ENCODE data around the gene VSIG10. TPM values are rescaled to one million over a fixed set of nuclear protein-coding genes. Genes with fewer than 3 reads are reported as not detected.
A peak's percentile ranks its signal among the peaks of the same experiment; 100 is the strongest.

VSIG10 gene
- total RNA-seq, 2 experiments from 2014 or later, result 9.2 to 9.8 TPM

- Histone ChIP-seq H3K79me2 (ENCODE audit: insufficient read depth, low read depth, low read length) (peaks cover 22% of the 10 kb centered on the region), H2AFZ (ENCODE audit: low read length) (peak within 1 kb of the TSS; percentile 60; the same call in 1 of the 2 replicates), H3K9me2 (ENCODE audit: insufficient read depth, low read length) (no peaks in the 10 kb centered on the region), H3K4me3 (ENCODE audit: low read depth, low read length, poor library complexity, severe bottlenecking) (peak within 1 kb of the TSS; percentile 94), H4K20me1 (ENCODE audit: insufficient read depth, low read length) (peaks cover 10% of the 10 kb centered on the region), H3K36me3 (ENCODE audit: insufficient read depth, low read length) (peaks cover 40% of the 10 kb centered on the region), H3K27ac (ENCODE audit: low read depth, low read length, poor library complexity, severe bottlenecking) (peak within 1 kb of the TSS; percentile 36), H3K9me3 (ENCODE audit: low read length) (no peaks in the 10 kb centered on the region), H3K4me2 (ENCODE audit: low read length) (peak within 1 kb of the TSS; percentile 81), H3K4me1 (ENCODE audit: insufficient read depth, low read length, poor library complexity, severe bottlenecking) (peaks cover 17% of the 10 kb centered on the region)
- peak; percentile 99 for DNase-seq (ENCODE audit: low spot score)
- POLR2A ChIA-PET, result interaction anchor here (0.6 to 1.4 kb wide), 5 partner anchors 10 to 1840 kb away, joined by 3 to 8 read pairs (median 4); no protein-coding TSS in a partner anchor
- no TSS peak for BruUV-seq (replicated peaks)
- CTCF ChIA-PET (ENCODE audit: unreplicated experiment), result interaction anchor here (0.6 kb wide), 1 partner anchor 1033 kb away, joined by 3 read pairs; no protein-coding TSS in a partner anchor
- TF ChIP-seq CTCF (conservative IDR thresholded peaks at IDR 0.05; ENCODE audit: low read length) (no peak), EZH2phosphoT487 (IDR thresholded peaks at IDR 0.05; ENCODE audit: borderline replicate concordance, low read depth, low read length) (no peak)
- intact Hi-C loops (cut with micrococcal nuclease; ENCODE audit: unreplicated experiment), result no loop called here
These were observed 87.2 kb downstream of the VSIG10 start, which contains the start of gene RFC5 for GRCh38 chr12:118016424-118017264. TSS of gene RFC5 (plus strand) at chr12:118016703. CDS start at chr12:118016828, 125 bp downstream.

- no TSS peak for BruUV-seq (replicated peaks)
- no peak overlapping the region for H2AFZ ChIP-seq (ENCODE audit: low read length)
- POLR2A ChIA-PET, result interaction anchor here (0.6 to 1.4 kb wide), 3 partner anchors 39 to 1839 kb away, joined by 4 to 8 read pairs (median 6); no protein-coding TSS in a partner anchor
- H3K4me1 ChIP-seq (ENCODE audit: insufficient read depth, low read length, poor library complexity, severe bottlenecking), result peaks cover 17% of the 10 kb centered on the region
- H3K9me3 ChIP-seq (ENCODE audit: low read length), result no peaks in the 10 kb centered on the region
- H4K20me1 ChIP-seq (ENCODE audit: insufficient read depth, low read length), result peaks cover 10% of the 10 kb centered on the region
- peaks cover 33% of the 10 kb centered on the region for H3K36me3 ChIP-seq (ENCODE audit: insufficient read depth, low read length)
- H3K27ac ChIP-seq (ENCODE audit: low read depth, low read length, poor library complexity, severe bottlenecking), result no peak overlapping the region
- TF ChIP-seq CTCF (conservative IDR thresholded peaks at IDR 0.05; ENCODE audit: low read length) (no peak), EZH2phosphoT487 (IDR thresholded peaks at IDR 0.05; ENCODE audit: borderline replicate concordance, low read depth, low read length) (no peak)
- CTCF ChIA-PET (ENCODE audit: unreplicated experiment), result interaction anchor here (0.6 kb wide), 1 partner anchor 1032 kb away, joined by 3 read pairs; no protein-coding TSS in a partner anchor
- H3K79me2 ChIP-seq (ENCODE audit: insufficient read depth, low read depth, low read length), result peaks cover 22% of the 10 kb centered on the region
- H3K4me2 ChIP-seq (ENCODE audit: low read length), result peak overlapping the region; percentile 52
- H3K9me2 ChIP-seq (ENCODE audit: insufficient read depth, low read length), result no peaks in the 10 kb centered on the region
- H3K4me3 ChIP-seq (ENCODE audit: low read depth, low read length, poor library complexity, severe bottlenecking), result peak overlapping the region; percentile 94
- intact Hi-C loops (cut with micrococcal nuclease; ENCODE audit: unreplicated experiment), result no loop called here
- DNase-seq (ENCODE audit: low spot score), result no peak
These were observed 87.9 kb downstream of the VSIG10 start for GRCh38 chr12:118015944-118016343.
